Parathyroid adenoma (tissue), 2 donors: ENCODE measurements around the gene TMEM126B.
A peak's percentile ranks its signal among the peaks of the same experiment; 100 is the strongest.

ENCODE experiments used
- H2AFZ ChIP-seq: fragments of 300-600 bp; sonication (generic); one replicate; pipeline ENCODE4 v1.7.0; 2017; ENCODE audit warnings: antibody characterized with exemption, mild to moderate bottlenecking
- H3K27ac ChIP-seq: fragments of 300-600 bp; sonication (generic); one replicate; pipeline ENCODE4 v1.7.0; 2017
- H3K27me3 ChIP-seq: fragments of 300-600 bp; sonication (generic); one replicate; pipeline ENCODE4 v1.7.0; 2017; ENCODE audit warnings: low read length; ENCODE audit not compliant: control insufficient read depth, insufficient read depth
- H3K36me3 ChIP-seq: fragments of 300-600 bp; sonication (generic); one replicate; pipeline ENCODE4 v1.7.0; 2017; ENCODE audit warnings: low read length; ENCODE audit not compliant: control insufficient read depth, insufficient read depth
- H3K4me1 ChIP-seq: fragments of 300-600 bp; sonication (generic); one replicate; pipeline ENCODE4 v1.7.0; 2017; ENCODE audit warnings: control low read depth
- H3K4me2 ChIP-seq: fragments of 300-600 bp; sonication (generic); one replicate; pipeline ENCODE4 v1.7.0; 2017; ENCODE audit warnings: low read length
- H3K4me3 ChIP-seq: fragments of 300-600 bp; sonication (generic); one replicate; pipeline ENCODE4 v1.7.0; 2017; ENCODE audit warnings: low read depth, low read length
- H3K79me2 ChIP-seq: fragments of 300-600 bp; sonication (generic); one replicate; pipeline ENCODE4 v1.7.0; 2017; ENCODE audit warnings: control low read depth
- H3K9ac ChIP-seq: fragments of 300-600 bp; sonication (generic); one replicate; pipeline ENCODE4 v1.7.0; 2017; ENCODE audit warnings: mild to moderate bottlenecking
- H3K9me3 ChIP-seq: fragments of 300-600 bp; sonication (generic); one replicate; pipeline ENCODE4 v1.7.0; 2017; ENCODE audit warnings: low read length; ENCODE audit not compliant: control insufficient read depth
- TF ChIP-seq, protein P1 (sequence below): fragments of 300-600 bp; sonication (generic); IDR thresholded peaks from one replicate; pipeline ENCODE4 v1.7.0; 2017; ENCODE audit warnings: antibody characterized with exemption, mild to moderate bottlenecking
- donor health status: primary hyperparathyroidism.

Gene TMEM126B

GRCh38 chr11:85627998-85628770, at the start of gene TMEM126B:
TMEM126B (plus strand) TSS chr11:85628593; CDS start chr11:85628608, 15 bp downstream.
- H3K79me2 ChIP-seq = no peaks in the 10 kb centered on the region
- no peaks in the 10 kb centered on the region for H3K4me1 ChIP-seq
- peak within 1 kb of the TSS; percentile 80 for H3K4me3 ChIP-seq
- H3K27me3 ChIP-seq = no peaks in the 10 kb centered on the region
- TF ChIP-seq, protein P1, sequence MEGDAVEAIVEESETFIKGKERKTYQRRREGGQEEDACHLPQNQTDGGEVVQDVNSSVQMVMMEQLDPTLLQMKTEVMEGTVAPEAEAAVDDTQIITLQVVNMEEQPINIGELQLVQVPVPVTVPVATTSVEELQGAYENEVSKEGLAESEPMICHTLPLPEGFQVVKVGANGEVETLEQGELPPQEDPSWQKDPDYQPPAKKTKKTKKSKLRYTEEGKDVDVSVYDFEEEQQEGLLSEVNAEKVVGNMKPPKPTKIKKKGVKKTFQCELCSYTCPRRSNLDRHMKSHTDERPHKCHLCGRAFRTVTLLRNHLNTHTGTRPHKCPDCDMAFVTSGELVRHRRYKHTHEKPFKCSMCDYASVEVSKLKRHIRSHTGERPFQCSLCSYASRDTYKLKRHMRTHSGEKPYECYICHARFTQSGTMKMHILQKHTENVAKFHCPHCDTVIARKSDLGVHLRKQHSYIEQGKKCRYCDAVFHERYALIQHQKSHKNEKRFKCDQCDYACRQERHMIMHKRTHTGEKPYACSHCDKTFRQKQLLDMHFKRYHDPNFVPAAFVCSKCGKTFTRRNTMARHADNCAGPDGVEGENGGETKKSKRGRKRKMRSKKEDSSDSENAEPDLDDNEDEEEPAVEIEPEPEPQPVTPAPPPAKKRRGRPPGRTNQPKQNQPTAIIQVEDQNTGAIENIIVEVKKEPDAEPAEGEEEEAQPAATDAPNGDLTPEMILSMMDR = no peak
- no peaks in the 10 kb centered on the region for H3K9me3 ChIP-seq
- peak within 1 kb of the TSS; percentile 95 for H2AFZ ChIP-seq
- peak within 1 kb of the TSS; percentile 95 for H3K4me2 ChIP-seq
- peak within 1 kb of the TSS; percentile 90 for H3K27ac ChIP-seq
- no peaks in the 10 kb centered on the region for H3K36me3 ChIP-seq
- peak within 1 kb of the TSS; percentile 67 for H3K9ac ChIP-seq

DNA sequence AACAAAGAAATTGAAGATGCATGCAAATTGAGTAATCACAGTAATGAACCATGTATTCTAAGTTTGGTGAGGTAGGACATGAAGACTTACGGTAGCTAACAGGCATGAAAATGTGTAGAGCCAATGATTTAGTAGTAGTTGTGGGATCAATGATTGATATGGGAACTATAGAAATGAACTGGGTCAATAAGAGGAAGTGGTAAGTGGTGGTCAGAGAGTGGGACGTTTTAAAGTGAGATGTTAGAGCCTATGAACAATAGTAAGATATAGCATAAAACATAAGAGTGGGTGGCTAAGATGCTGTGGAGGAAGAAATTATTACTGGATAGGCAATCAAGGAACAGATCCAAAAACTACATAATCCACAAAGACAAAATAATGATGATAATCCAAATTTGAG, 46.3 kb upstream of the TMEM126B start:
- H3K4me1 ChIP-seq = no peaks in the 10 kb centered on the region
- H3K4me3 ChIP-seq = no peak overlapping the region
- H3K27ac ChIP-seq = no peak overlapping the region
- no peak overlapping the region for H2AFZ ChIP-seq
- no peak overlapping the region for H3K9ac ChIP-seq
- no peaks in the 10 kb centered on the region for H3K79me2 ChIP-seq
- no peaks in the 10 kb centered on the region for H3K36me3 ChIP-seq
- H3K9me3 ChIP-seq = no peaks in the 10 kb centered on the region
- H3K27me3 ChIP-seq = no peaks in the 10 kb centered on the region
- TF ChIP-seq, protein P1 = no peak
- no peak overlapping the region for H3K4me2 ChIP-seq

DNA sequence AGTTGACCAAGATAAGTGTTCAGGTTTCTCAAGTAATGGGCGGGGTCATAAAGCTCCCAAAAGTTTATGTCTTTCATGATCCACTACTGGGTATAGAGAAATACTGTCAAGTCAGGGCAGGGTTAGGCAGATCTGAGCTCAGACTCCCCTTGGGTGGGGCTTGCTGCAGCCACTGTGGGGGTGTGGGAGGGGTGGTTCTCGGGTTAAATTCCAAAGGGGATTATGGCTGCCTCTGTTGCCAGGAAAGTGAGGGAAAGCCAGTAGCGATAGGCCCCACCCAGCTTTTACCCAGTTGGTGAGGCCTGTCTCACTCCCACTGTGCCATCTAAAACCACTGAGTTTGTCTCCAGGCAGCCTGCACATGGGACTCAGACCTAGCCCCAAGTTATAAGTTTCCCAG, 39.0 kb upstream of the TMEM126B start:
- Histone ChIP-seq H2AFZ (no peak overlapping the region), H3K9ac (no peak overlapping the region), H3K4me1 (no peaks in the 10 kb centered on the region), H3K4me2 (no peak overlapping the region), H3K27me3 (no peaks in the 10 kb centered on the region), H3K36me3 (no peaks in the 10 kb centered on the region), H3K9me3 (no peaks in the 10 kb centered on the region), H3K79me2 (no peaks in the 10 kb centered on the region), H3K27ac (no peak overlapping the region), H3K4me3 (no peak overlapping the region)
- TF ChIP-seq, protein P1 = no peak

DNA sequence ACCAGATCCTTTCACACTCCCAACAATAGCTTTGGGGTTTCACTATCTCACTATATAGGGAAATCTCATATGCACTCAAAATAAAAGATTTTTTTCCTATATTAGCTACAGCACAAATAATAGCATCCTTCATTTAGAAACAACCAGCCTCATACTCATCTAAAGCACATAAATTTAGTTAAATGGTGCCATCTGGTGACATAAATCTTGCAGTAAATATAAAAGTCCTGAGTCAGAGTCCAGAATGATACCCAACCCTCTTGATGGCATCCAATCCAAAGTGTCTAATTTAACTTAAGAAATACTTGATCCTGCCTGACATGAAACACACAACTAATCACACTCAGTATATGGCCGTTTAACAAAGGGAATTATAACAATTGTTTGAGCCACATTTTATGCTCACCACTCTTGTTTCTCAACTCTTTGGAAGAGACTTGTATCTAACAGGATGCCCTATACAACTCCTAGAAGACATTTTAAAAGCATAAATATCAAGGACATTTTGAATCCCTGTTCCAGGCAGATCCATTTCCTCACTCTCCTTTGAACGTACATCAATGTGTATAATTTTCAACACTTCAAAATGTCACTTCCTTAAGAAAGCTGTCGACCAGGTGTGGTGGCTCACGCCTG, 37.4 kb upstream of the TMEM126B start:
- no peaks in the 10 kb centered on the region for H3K27me3 ChIP-seq
- H3K4me2 ChIP-seq = no peak overlapping the region

More for the DNA sequence above, 37.4 kb upstream of the TMEM126B start:
- no peak overlapping the region for H3K27ac ChIP-seq
- no peaks in the 10 kb centered on the region for H3K79me2 ChIP-seq
- no peaks in the 10 kb centered on the region for H3K4me1 ChIP-seq
- TF ChIP-seq, protein P1 = no peak
- H3K9me3 ChIP-seq = no peaks in the 10 kb centered on the region
- H3K4me3 ChIP-seq = no peak overlapping the region
- no peak overlapping the region for H2AFZ ChIP-seq
- no peak overlapping the region for H3K9ac ChIP-seq
- H3K36me3 ChIP-seq = no peaks in the 10 kb centered on the region
